GM21526 (cell line): ENCODE measurements around the gene CWC15.
"Not testable (repeated sequence)": the region's sequence is repeated elsewhere in the genome, so short reads cannot be mapped to it uniquely, and the experiment has no call there.

Source experiments
- ATAC-seq: cut with Tn5 transposase; IDR thresholded peaks from one replicate; pipeline ENCODE4 v1.9.1; 2021; ENCODE audit warnings: moderate library complexity; ENCODE audit not compliant: unreplicated experiment, low FRiP score

CWC15 gene

GRCh38 chr11:94922321-94923003 lies 50.9 kb downstream of the CWC15 start:
- no peak for ATAC-seq

DNA sequence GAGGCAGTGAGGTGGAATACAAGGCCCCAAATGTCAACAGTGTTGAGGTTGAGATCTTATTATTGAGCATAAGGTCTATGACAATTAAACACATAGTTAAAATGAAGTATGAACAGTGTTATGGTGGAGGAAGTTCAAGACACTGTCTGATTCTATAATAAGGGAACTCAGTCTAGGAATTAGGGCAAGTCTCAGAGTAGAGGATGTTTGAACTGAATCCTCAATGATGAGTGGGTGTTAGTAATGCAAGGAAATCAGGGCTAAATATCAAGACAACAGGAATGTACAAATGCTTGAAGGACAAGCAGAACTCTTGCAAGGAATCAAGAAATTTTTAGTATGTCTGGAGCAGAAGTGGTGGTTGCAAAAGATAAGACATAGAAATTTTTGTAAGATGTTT lies 53.0 kb downstream of the CWC15 start:
- no peak for ATAC-seq

DNA sequence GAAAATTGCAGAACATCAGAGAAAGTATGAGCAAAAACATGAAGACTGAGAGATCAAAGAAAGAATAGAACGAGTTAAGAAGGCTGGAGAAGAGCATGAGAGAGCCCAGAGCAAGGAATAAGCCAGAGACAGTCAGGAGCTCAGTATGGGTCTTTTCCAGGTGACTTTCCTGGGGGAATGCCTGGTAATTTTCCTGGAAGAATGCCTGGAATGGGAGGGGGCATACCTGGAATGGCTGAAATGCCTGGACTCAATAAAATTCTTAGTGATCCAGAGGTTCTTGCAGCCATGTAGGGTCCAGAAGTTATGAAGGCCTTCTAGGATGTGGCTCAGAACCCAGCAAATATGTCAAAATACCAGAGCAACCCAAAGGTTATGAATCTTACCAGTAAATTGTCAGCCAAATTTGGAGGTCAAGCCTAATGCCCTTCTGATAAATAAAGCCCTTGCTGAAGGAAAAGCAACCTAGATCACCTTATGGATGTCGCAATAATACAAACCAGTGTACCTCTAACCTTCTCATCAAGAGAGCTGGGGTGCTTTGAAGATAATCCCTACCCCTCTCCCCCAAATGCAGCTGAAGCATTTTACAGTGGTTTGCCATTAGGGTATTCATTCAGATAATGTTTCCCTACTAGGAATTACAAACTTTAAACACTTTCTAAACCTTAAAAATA lies 59.5 kb downstream of the CWC15 start:
- not testable (repeated sequence) for ATAC-seq

- no peak for ATAC-seq
These were observed 60.5 kb downstream of the CWC15 start for GRCh38 chr11:94912806-94913205.
